Progenitor cell of endocrine pancreas (in vitro differentiated cells): Measurements from ENCODE around the gene VTCN1. TPM values are rescaled to one million over a fixed set of nuclear protein-coding genes. Genes with fewer than 3 reads are reported as not detected.

Experiments
- DNase-seq: peaks from one replicate; pipeline ENCODE4 v3.0.0; 2021; ENCODE audit warnings: low spot score; ENCODE audit not compliant: unreplicated experiment
- H3K27ac Mint-ChIP-seq: 2 replicates; pipeline ENCODE4 v1.8.0; 2021; ENCODE audit warnings: mild to moderate bottlenecking, moderate library complexity, mixed read lengths
- H3K27me3 Mint-ChIP-seq: 2 replicates; pipeline ENCODE4 v1.8.0; 2021; ENCODE audit warnings: mixed read lengths
- H3K36me3 Mint-ChIP-seq: 2 replicates; pipeline ENCODE4 v1.8.0; 2022; ENCODE audit warnings: mixed read lengths; ENCODE audit not compliant: insufficient read depth
- H3K4me1 Mint-ChIP-seq: 2 replicates; pipeline ENCODE4 v1.8.0; 2021; ENCODE audit warnings: low read depth, mixed read lengths
- H3K4me3 Mint-ChIP-seq: 2 replicates; pipeline ENCODE4 v1.8.0; 2021; ENCODE audit warnings: low read depth, mild to moderate bottlenecking, moderate library complexity, mixed read lengths
- H3K9me3 Mint-ChIP-seq: 2 replicates; pipeline ENCODE4 v1.8.0; 2021; ENCODE audit warnings: low read depth, mixed read lengths
- total RNA-seq: library from RNA; stranded (reverse); gene quantifications from 2 replicates; pipeline ENCODE4 v1.2.1, GENCODE V29; 2021
- TF ChIP-seq, protein P1 (sequence below): fragments of 200-600 bp; sonication (generic); IDR thresholded peaks from one replicate; pipeline ENCODE4 v1.5.0; 2021; ENCODE audit warnings: antibody characterized with exemption, mild to moderate bottlenecking; ENCODE audit not compliant: unreplicated experiment

The VTCN1 gene
- total RNA-seq, 1 donor from 2014 or later: 1.4 TPM

DNA sequence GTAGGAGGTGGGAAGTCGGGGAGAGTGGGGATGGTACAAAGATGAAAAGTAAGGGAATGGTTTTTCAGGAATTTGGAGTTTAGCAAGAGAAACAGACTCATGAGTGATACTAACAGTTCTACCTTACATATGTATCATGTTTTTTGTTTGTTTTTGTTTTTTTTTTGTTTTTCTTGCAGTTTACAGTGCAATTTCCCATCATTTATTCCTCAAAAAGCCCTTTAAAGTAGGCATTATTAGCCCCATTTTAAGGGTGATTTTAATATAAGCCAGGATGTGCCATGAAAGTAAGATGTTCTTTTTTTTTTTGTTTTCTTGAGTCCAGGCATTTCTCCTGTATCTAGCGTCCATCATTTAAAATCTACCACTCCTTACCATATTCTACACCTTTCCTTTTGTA is 75.4 kb downstream of the VTCN1 start:
- DNase-seq: no peak
- H3K27ac Mint-ChIP-seq: peak overlapping the region; percentile 59
- TF ChIP-seq, protein P1, sequence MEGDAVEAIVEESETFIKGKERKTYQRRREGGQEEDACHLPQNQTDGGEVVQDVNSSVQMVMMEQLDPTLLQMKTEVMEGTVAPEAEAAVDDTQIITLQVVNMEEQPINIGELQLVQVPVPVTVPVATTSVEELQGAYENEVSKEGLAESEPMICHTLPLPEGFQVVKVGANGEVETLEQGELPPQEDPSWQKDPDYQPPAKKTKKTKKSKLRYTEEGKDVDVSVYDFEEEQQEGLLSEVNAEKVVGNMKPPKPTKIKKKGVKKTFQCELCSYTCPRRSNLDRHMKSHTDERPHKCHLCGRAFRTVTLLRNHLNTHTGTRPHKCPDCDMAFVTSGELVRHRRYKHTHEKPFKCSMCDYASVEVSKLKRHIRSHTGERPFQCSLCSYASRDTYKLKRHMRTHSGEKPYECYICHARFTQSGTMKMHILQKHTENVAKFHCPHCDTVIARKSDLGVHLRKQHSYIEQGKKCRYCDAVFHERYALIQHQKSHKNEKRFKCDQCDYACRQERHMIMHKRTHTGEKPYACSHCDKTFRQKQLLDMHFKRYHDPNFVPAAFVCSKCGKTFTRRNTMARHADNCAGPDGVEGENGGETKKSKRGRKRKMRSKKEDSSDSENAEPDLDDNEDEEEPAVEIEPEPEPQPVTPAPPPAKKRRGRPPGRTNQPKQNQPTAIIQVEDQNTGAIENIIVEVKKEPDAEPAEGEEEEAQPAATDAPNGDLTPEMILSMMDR: no peak
- no peak overlapping the region for H3K4me3 Mint-ChIP-seq
- H3K4me1 Mint-ChIP-seq: peaks cover 11% of the 10 kb centered on the region
- H3K9me3 Mint-ChIP-seq: no peaks in the 10 kb centered on the region
- H3K36me3 Mint-ChIP-seq: no peaks in the 10 kb centered on the region
- no peaks in the 10 kb centered on the region for H3K27me3 Mint-ChIP-seq

DNA sequence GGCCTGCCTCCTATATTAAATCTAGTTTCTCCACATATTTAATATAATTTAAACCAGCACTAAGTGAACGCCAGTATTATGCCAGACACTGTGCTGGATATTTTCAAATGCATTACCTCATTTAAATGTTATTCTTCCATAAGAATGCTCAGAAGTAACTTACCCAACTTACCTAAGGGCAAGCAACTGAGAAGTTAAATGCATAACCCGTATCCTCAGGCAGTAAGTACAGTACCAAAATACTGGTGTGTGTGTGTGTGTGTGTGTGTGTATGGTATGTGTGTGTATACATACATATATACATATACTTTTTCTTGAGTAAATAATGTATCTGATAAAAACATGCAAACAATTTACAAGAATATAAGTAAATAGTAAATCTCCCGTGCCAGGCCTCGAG is 80.2 kb downstream of the VTCN1 start:
- no peaks in the 10 kb centered on the region for H3K9me3 Mint-ChIP-seq
- no peak for DNase-seq
- TF ChIP-seq, protein P1: no peak
- H3K4me3 Mint-ChIP-seq: no peak overlapping the region
- no peak overlapping the region for H3K27ac Mint-ChIP-seq
- peaks cover 5% of the 10 kb centered on the region for H3K27me3 Mint-ChIP-seq
- peaks cover 10% of the 10 kb centered on the region for H3K4me1 Mint-ChIP-seq
- H3K36me3 Mint-ChIP-seq: no peaks in the 10 kb centered on the region

DNA sequence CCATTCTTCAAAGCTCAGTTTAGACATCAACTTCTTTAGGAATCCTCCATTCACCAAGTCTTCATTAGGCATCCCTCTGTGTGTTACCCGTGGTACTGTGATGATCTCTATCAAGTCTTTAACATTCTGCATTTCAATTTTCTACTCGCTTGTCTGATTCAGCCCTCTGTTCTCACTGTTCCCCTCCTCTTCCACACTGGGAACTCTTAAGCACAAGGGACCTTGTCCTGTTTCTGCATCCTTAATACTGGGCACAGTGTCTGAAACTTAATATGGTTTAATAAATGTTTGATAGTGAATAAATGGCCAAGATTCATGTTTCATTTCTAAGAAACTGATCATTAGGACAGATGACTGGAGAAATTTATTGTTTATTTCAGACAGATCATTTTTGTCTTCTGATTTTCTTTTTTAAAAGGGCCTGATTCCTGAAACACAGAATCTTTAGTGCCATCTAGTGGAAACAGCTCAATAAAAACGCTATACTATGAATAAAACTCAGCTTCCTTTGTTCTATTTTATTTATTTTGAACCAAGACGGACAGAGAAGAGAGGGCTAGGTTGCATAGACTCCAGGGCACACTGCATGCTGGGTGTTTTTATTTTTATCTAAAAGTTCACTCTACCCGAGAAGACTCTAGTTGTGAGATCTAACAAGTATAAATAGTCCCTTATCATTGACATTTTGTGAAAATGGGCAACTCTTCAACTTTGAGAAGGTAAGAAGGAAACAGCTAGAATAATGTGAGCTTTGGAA is 82.2 kb downstream of the VTCN1 start:
- H3K4me1 Mint-ChIP-seq: peaks cover 8% of the 10 kb centered on the region
- peak overlapping the region; percentile 61 for H3K27ac Mint-ChIP-seq
- no peaks in the 10 kb centered on the region for H3K9me3 Mint-ChIP-seq
- no peaks in the 10 kb centered on the region for H3K36me3 Mint-ChIP-seq
- peaks cover 5% of the 10 kb centered on the region for H3K27me3 Mint-ChIP-seq
- TF ChIP-seq, protein P1: peak; percentile 47
- no peak for DNase-seq
- H3K4me3 Mint-ChIP-seq: no peak overlapping the region

DNA sequence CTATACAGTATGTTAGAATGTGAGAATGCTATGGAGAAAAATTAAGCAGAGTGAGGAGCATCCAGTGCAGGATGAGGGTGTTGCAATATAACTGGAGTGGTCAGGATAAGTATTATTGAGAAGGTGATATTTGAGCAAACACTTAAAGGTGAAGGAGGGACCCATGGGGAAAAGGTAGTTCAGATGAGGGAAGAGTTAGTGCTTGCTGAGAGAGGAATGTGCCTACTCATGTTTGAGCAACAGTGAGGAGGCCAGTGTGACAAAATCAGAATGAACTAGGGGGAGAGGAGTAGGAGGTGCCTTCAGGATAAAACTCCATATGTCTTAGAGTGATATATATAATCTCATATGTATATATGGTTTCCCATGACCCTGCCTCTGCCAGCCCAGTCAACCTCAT is 82.9 kb downstream of the VTCN1 start:
- H3K27me3 Mint-ChIP-seq: peaks cover 5% of the 10 kb centered on the region
- peaks cover 10% of the 10 kb centered on the region for H3K4me1 Mint-ChIP-seq
- no peaks in the 10 kb centered on the region for H3K36me3 Mint-ChIP-seq
- TF ChIP-seq, protein P1: no peak
- H3K9me3 Mint-ChIP-seq: no peaks in the 10 kb centered on the region
- no peak for DNase-seq
- H3K27ac Mint-ChIP-seq: no peak overlapping the region
- H3K4me3 Mint-ChIP-seq: no peak overlapping the region

DNA sequence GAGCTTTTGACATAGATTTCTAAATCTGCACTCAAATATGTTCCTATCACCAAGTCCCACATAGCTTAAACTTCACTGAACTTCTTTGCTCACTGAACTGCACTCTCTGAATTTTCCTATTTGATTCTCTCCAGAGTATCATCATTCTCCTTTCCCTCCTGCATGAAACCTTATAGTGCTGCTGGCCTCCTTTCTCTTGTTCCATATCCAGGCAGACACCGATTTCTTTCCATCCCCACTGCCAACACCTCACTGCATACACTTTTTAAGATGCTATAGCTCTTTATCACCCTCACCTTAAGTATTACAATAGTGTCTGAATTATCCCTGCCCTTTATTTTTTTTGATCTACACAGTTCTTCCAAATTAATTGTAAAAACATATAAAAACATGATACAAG is 86.1 kb downstream of the VTCN1 start:
- no peak for DNase-seq
- Mint-ChIP-seq H3K27me3 (peaks cover 5% of the 10 kb centered on the region), H3K36me3 (no peaks in the 10 kb centered on the region), H3K4me3 (no peak overlapping the region), H3K9me3 (no peaks in the 10 kb centered on the region), H3K27ac (no peak overlapping the region), H3K4me1 (peaks cover 23% of the 10 kb centered on the region)
- TF ChIP-seq, protein P1: no peak
